Mesendoderm (in vitro differentiated cells): Measurements from ENCODE around the gene IGLL1.
"Not testable (repeated sequence)": the region's sequence is repeated elsewhere in the genome, so short reads cannot be mapped to it uniquely, and the experiment has no call there.

Experiments
- DNase-seq: peaks from one replicate; pipeline ENCODE4 v3.0.0; 2013
- H2AK5ac ChIP-seq: 2 replicates; pipeline ENCODE4 v1.6.1; 2013; ENCODE audit warnings: low read length, inconsistent platforms
- H2BK120ac ChIP-seq: 2 replicates; pipeline ENCODE4 v1.6.1; 2013; ENCODE audit warnings: low read depth, mild to moderate bottlenecking, low read length, moderate library complexity, mixed read lengths
- H2BK15ac ChIP-seq: replicated peaks from 2 replicates; pipeline ENCODE4 v1.6.1; 2013; ENCODE audit warnings: low read depth, mild to moderate bottlenecking, moderate library complexity
- H2BK5ac ChIP-seq: 2 replicates; pipeline ENCODE4 v1.6.1; 2013; ENCODE audit warnings: low read length, inconsistent platforms
- H3K18ac ChIP-seq: 2 replicates; pipeline ENCODE4 v1.6.1; 2013; ENCODE audit warnings: mild to moderate bottlenecking, low read length, mixed read lengths
- H3K23ac ChIP-seq: one replicate; pipeline ENCODE4 v1.6.1; 2013; ENCODE audit warnings: low read length
- H3K27ac ChIP-seq: 2 replicates; pipeline ENCODE4 v1.5.1; 2013; ENCODE audit warnings: low read depth, mild to moderate bottlenecking, inconsistent platforms, low read length, moderate library complexity
- H3K27me3 ChIP-seq: 2 replicates; pipeline ENCODE4 v1.6.1; 2013; ENCODE audit warnings: low read length, control low read depth, mild to moderate bottlenecking, inconsistent platforms; ENCODE audit not compliant: insufficient read depth, poor library complexity
- H3K36me3 ChIP-seq: 2 replicates; pipeline ENCODE4 v1.6.1; 2013; ENCODE audit warnings: low read length, inconsistent platforms; ENCODE audit not compliant: control insufficient read depth, insufficient read depth
- H3K4ac ChIP-seq: one replicate; pipeline ENCODE4 v1.6.1; 2013; ENCODE audit warnings: low read depth, mild to moderate bottlenecking, low read length, moderate library complexity
- H3K4me1 ChIP-seq: 2 replicates; pipeline ENCODE4 v1.6.1; 2013; ENCODE audit warnings: low read depth, low read length, inconsistent platforms; ENCODE audit not compliant: control insufficient read depth
- H3K4me2 ChIP-seq: 2 replicates; pipeline ENCODE4 v1.6.1; 2013; ENCODE audit warnings: low read length
- H3K4me3 ChIP-seq: 2 replicates; pipeline ENCODE4 v1.5.1; 2013; ENCODE audit warnings: mild to moderate bottlenecking, low read length
- H3K56ac ChIP-seq: one replicate; pipeline ENCODE4 v1.6.1; 2013; ENCODE audit warnings: low read length
- H3K79me1 ChIP-seq: 2 replicates; pipeline ENCODE4 v1.6.1; 2013; ENCODE audit warnings: low read length, inconsistent platforms
- H3K79me2 ChIP-seq: 2 replicates; pipeline ENCODE4 v1.6.1; 2013; ENCODE audit warnings: mild to moderate bottlenecking, low read length; ENCODE audit not compliant: control insufficient read depth, insufficient read depth
- H3K9ac ChIP-seq: 2 replicates; pipeline ENCODE4 v1.6.1; 2013; ENCODE audit warnings: low read length, inconsistent platforms
- H4K5ac ChIP-seq: one replicate; pipeline ENCODE4 v1.6.1; 2013; ENCODE audit warnings: low read length
- H4K8ac ChIP-seq: one replicate; pipeline ENCODE4 v1.6.1; 2013; ENCODE audit warnings: low read depth, mild to moderate bottlenecking, control low read depth, low read length, moderate library complexity
- WGBS: extraction: QIAGEN DNeasy Blood & Tissue Kit; methylation state at CpG from one replicate; pipeline ENCODE4 v1.1.7; 2013; ENCODE audit warnings: low lambda C conversion rate, missing lambda C conversion rate; ENCODE audit not compliant: insufficient coverage; ENCODE audit errors: extremely low coverage; 5-methylcytosine and 5-hydroxymethylcytosine counted together

The IGLL1 gene

GRCh38 chr22:23574371-23574811 is 5.7 kb downstream of the IGLL1 start:
- H2BK15ac ChIP-seq, result no peak overlapping the region
- no peak overlapping the region for H4K8ac ChIP-seq
- no peak overlapping the region for H3K27ac ChIP-seq
- H2BK5ac ChIP-seq, result no peak overlapping the region
- H2AK5ac ChIP-seq, result no peak overlapping the region
- H3K9ac ChIP-seq, result no peak overlapping the region
- H3K23ac ChIP-seq, result no peak overlapping the region
- H3K56ac ChIP-seq, result no peak overlapping the region
- WGBS, result no CpG with 5 or more reads among the region's 4 CpGs
- no peaks in the 10 kb centered on the region for H3K79me1 ChIP-seq
- H3K27me3 ChIP-seq, result no peaks in the 10 kb centered on the region
- no peak overlapping the region for H2BK120ac ChIP-seq
- no peaks in the 10 kb centered on the region for H3K79me2 ChIP-seq
- H3K4me1 ChIP-seq, result no peaks in the 10 kb centered on the region
- no peak overlapping the region for H3K4me3 ChIP-seq
- no peak overlapping the region for H3K4ac ChIP-seq
- H3K18ac ChIP-seq, result no peak overlapping the region
- no peak overlapping the region for H4K5ac ChIP-seq
- DNase-seq, result no peak
- no peak overlapping the region for H3K4me2 ChIP-seq
- no peaks in the 10 kb centered on the region for H3K36me3 ChIP-seq

- not testable (repeated sequence) for H3K36me3 ChIP-seq, H2BK15ac ChIP-seq, H4K8ac ChIP-seq, H3K23ac ChIP-seq, H3K9ac ChIP-seq, H2BK120ac ChIP-seq, H3K79me1 ChIP-seq, H4K5ac ChIP-seq, H3K18ac ChIP-seq, H3K4me2 ChIP-seq, H3K56ac ChIP-seq, H3K79me2 ChIP-seq, H3K4ac ChIP-seq, DNase-seq, H3K4me1 ChIP-seq, H2AK5ac ChIP-seq, H3K27ac ChIP-seq, H3K27me3 ChIP-seq, H2BK5ac ChIP-seq, H3K4me3 ChIP-seq
- no CpG with 5 or more reads among the region's 8 CpGs for WGBS
These were observed 6.3 kb downstream of the IGLL1 start for GRCh38 chr22:23573701-23574235.

- H3K4me3 ChIP-seq, H2BK120ac ChIP-seq, H3K79me1 ChIP-seq, H3K4me1 ChIP-seq, H3K4me2 ChIP-seq, H3K27ac ChIP-seq, H3K79me2 ChIP-seq, H4K5ac ChIP-seq, H3K23ac ChIP-seq, H3K18ac ChIP-seq, DNase-seq, H2BK5ac ChIP-seq, H2BK15ac ChIP-seq, H3K27me3 ChIP-seq, H3K56ac ChIP-seq, H4K8ac ChIP-seq, H3K36me3 ChIP-seq, H3K9ac ChIP-seq, H3K4ac ChIP-seq, H2AK5ac ChIP-seq: not testable (repeated sequence)
- WGBS, result no CpG with 5 or more reads among the region's 13 CpGs
These were observed 7.0 kb downstream of the IGLL1 start for GRCh38 chr22:23573106-23573505.

- no peak overlapping the region for H3K18ac ChIP-seq
- H3K4me3 ChIP-seq, result no peak overlapping the region
- WGBS, result no CpG with 5 or more reads among the region's 4 CpGs
These were observed 8.6 kb downstream of the IGLL1 start for GRCh38 chr22:23571486-23571885.

GRCh38 chr22:23570681-23571080 is 9.4 kb downstream of the IGLL1 start:
- no peaks in the 10 kb centered on the region for H3K36me3 ChIP-seq
- no peak overlapping the region for H4K5ac ChIP-seq
- peaks cover 6% of the 10 kb centered on the region for H3K4me1 ChIP-seq
- DNase-seq, result no peak
- no peak overlapping the region for H3K27ac ChIP-seq
- H3K4ac ChIP-seq, result no peak overlapping the region
- H3K27me3 ChIP-seq, result no peaks in the 10 kb centered on the region
- no peak overlapping the region for H2BK5ac ChIP-seq
- H3K23ac ChIP-seq, result no peak overlapping the region
- WGBS, result no CpG with 5 or more reads among the region's 8 CpGs
- H2AK5ac ChIP-seq, result no peak overlapping the region
- no peak overlapping the region for H2BK15ac ChIP-seq
- H3K79me2 ChIP-seq, result no peaks in the 10 kb centered on the region
- no peak overlapping the region for H3K9ac ChIP-seq
- no peak overlapping the region for H4K8ac ChIP-seq
- no peak overlapping the region for H3K4me3 ChIP-seq
- H3K79me1 ChIP-seq, result no peaks in the 10 kb centered on the region
- no peak overlapping the region for H3K4me2 ChIP-seq
- H3K18ac ChIP-seq, result no peak overlapping the region
- H3K56ac ChIP-seq, result no peak overlapping the region
- H2BK120ac ChIP-seq, result no peak overlapping the region

More at GRCh38 chr22:23571486-23571885, 8.6 kb downstream of the IGLL1 start:
- no peak overlapping the region for H4K8ac ChIP-seq
- H3K27ac ChIP-seq, result no peak overlapping the region
- no peak overlapping the region for H3K9ac ChIP-seq
- no peaks in the 10 kb centered on the region for H3K79me2 ChIP-seq
- peaks cover 6% of the 10 kb centered on the region for H3K4me1 ChIP-seq
- H4K5ac ChIP-seq, result no peak overlapping the region
- no peak overlapping the region for H2BK15ac ChIP-seq
- H3K4me2 ChIP-seq, result no peak overlapping the region
- DNase-seq, result no peak
- no peak overlapping the region for H3K56ac ChIP-seq
- H3K36me3 ChIP-seq, result no peaks in the 10 kb centered on the region
- H3K4ac ChIP-seq, result no peak overlapping the region
- no peaks in the 10 kb centered on the region for H3K27me3 ChIP-seq
- H2BK120ac ChIP-seq, result no peak overlapping the region
- H3K23ac ChIP-seq, result no peak overlapping the region
- no peak overlapping the region for H2BK5ac ChIP-seq
- H2AK5ac ChIP-seq, result no peak overlapping the region
- no peaks in the 10 kb centered on the region for H3K79me1 ChIP-seq

GRCh38 chr22:23569716-23570115 is 10.4 kb downstream of the IGLL1 start:
- no CpG with 5 or more reads among the region's 10 CpGs for WGBS
- no peak for DNase-seq
- Histone ChIP-seq H2BK5ac (no peak overlapping the region), H3K79me1 (no peaks in the 10 kb centered on the region), H3K4me3 (no peak overlapping the region), H4K5ac (no peak overlapping the region), H3K4ac (no peak overlapping the region), H4K8ac (no peak overlapping the region), H3K36me3 (no peaks in the 10 kb centered on the region), H2BK15ac (no peak overlapping the region), H3K9ac (no peak overlapping the region), H2AK5ac (no peak overlapping the region), H3K4me2 (no peak overlapping the region), H3K4me1 (peaks cover 6% of the 10 kb centered on the region), H2BK120ac (no peak overlapping the region), H3K79me2 (no peaks in the 10 kb centered on the region), H3K18ac (no peak overlapping the region), H3K56ac (no peak overlapping the region), H3K23ac (no peak overlapping the region), H3K27me3 (no peaks in the 10 kb centered on the region), H3K27ac (no peak overlapping the region)
